Fibroblast of villous mesenchyme (primary cell): ENCODE results near the gene ZFHX3. TPM values are rescaled to one million over a fixed set of nuclear protein-coding genes. Genes with fewer than 3 reads are reported as not detected.

ENCODE experiments used
- DNase-seq: peaks from one replicate; pipeline ENCODE4 v3.0.0-alpha.2; 2010; ENCODE audit warnings: low read depth
- H3K4me3 ChIP-seq: 2 replicates; pipeline ENCODE4 v1.5.1; 2011; ENCODE audit warnings: low read depth, mild to moderate bottlenecking, low read length
- CTCF ChIP-seq: IDR thresholded peaks from 2 replicates; pipeline ENCODE4 v1.5.1; 2012; ENCODE audit warnings: low read depth, mild to moderate bottlenecking, low read length; ENCODE audit not compliant: insufficient read depth
- total RNA-seq: library from RNA; depleted of rRNA; stranded (reverse); fragments of >200 nt; gene quantifications from 2 replicates; pipeline ENCODE4 v1.2.3, GENCODE V29; 2012

The ZFHX3 gene
- total RNA-seq, 1 donor = 3.9 TPM

GRCh38 chr16:73046202-73046848, 1.6 kb downstream of the ZFHX3 start:
- no peak overlapping the region for H3K4me3 ChIP-seq
- no peak for DNase-seq
- TF ChIP-seq CTCF = no peak

GRCh38 chr16:73043828-73044467, 4.0 kb downstream of the ZFHX3 start:
- H3K4me3 ChIP-seq = no peak overlapping the region
- TF ChIP-seq CTCF = no peak
- DNase-seq = no peak

GRCh38 chr16:73042807-73043206, 5.1 kb downstream of the ZFHX3 start:
- no peak overlapping the region for H3K4me3 ChIP-seq
- TF ChIP-seq CTCF = no peak
- DNase-seq = no peak

GRCh38 chr16:73041676-73042075, 6.3 kb downstream of the ZFHX3 start:
- DNase-seq = no peak
- no peak for TF ChIP-seq CTCF
- H3K4me3 ChIP-seq = no peak overlapping the region

GRCh38 chr16:73040735-73041402, 7.1 kb downstream of the ZFHX3 start:
- no peak for DNase-seq
- H3K4me3 ChIP-seq = no peak overlapping the region
- TF ChIP-seq CTCF = no peak

- H3K4me3 ChIP-seq = no peak overlapping the region
- TF ChIP-seq CTCF = no peak
- no peak for DNase-seq
These were observed 7.8 kb downstream of the ZFHX3 start for GRCh38 chr16:73040136-73040535.
